D341Med (cell line): ENCODE results near the gene FIGN.

Experiments used
- DNase-seq: peaks from one replicate; pipeline ENCODE4 v3.0.0; 2012; ENCODE audit warnings: low spot score

Gene FIGN

DNA sequence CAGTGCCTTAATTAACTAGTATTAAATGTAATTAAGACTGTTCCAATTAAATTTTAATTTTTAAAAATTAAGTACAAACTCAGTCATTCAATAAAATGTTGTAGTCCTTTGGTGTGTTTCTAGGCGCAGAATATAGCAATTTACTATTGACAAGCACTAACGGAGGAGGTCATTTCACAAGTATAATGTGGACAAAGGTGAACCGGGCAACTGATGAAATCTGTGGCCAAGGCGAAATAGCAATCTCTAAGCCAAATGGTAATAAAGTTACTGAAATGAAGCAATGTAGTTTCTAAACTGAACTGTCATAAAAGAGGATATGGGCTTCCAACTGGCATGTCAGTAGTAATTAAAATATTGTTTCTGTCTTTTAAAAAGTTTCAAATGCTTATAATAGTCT is 27.5 kb downstream of the FIGN start:
- no peak for DNase-seq

DNA sequence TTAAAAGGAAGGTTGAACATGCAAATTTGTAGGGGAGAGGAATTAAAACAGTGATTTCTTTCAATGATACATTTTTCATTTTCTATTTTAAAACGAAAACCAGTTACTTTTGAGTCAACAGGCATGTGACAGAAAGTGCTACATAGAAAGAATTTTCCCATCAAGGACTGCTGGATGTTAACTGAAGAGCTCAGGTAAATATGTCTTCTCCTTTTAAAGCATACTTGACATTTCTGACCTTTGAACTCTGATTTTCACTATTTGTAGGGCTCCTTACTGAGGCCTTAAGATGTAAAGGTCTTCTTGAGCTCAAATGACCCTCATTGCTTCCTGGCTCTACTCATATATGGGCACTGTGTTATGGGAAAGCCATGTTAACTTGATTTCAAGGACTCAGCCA is 32.4 kb downstream of the FIGN start:
- no peak for DNase-seq

DNA sequence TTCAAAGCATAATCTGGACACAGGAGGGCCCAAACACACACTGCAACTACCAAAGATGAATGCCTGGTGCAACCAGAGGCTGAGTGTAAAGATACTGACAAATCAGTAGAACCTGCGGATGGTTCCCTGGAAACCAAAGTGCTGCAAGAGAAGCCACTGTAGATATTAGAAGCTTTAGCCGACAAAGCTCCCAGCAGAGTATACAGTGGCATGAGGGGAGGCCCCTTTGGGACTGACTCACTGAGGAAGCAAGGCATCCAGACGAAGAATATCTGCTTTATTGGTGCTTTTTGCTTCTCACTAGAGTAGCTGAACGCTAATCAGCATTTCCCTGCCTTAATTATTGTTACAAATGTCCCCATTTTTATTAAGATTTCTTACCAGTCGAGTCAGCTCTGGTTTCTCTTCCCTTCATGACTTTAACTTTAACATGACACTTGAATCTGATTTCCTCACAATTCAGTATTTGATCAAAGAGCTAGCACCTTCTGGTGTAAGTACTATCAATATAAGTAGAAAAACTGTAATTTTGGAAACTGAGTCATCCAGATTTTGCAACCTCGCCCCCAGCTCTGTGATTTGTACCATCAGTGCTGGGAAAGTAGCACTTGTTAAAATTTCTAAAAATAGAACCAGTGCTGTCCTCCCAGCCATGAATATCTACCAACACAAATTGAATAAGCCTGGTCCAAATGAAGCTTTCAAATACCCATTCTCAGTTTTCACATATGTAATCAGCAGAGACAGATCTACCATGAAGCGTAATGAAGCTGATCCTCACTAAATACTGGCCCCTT is 34.2 kb downstream of the FIGN start:
- DNase-seq, result no peak

GRCh38 chr2:163698857-163699256 is 37.0 kb downstream of the FIGN start:
- no peak for DNase-seq

DNA sequence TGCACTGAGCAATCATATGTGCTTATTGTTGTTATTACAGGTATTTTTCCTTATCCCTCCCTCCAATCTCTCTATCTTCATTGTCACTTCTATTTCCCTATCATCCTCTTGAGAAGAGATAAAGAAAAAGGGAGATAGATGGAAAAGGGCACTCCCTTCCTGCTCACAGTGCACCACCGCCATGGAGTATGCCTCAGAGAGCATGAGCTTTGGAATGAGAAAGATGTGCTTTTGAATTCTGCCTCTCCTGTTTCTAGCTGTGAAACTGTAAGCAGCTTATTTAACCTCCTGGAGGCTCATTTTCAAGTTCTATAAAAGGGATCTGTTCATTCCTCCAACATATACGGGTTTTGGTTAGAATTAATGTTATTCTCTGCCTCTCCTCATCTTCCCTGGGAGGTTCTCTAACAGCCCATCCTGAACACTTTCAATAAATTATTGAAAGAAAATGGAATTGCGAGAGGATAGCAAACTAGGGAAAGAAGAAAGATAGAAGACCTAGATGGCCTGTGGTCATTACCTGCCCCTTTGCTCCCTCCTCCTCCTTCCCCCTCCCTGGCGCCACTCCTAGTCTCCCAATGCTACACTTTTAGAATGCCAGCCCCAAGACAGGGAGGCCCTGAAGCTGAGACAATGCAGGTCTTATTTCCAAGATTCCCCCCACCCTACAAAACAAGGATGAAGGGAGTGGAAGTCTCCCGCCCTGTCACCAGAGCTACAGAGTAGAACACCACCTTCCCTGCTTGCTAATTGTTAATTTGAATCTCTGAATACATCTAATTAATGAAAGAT is 37.8 kb downstream of the FIGN start:
- no peak for DNase-seq

- no peak for DNase-seq
Observed at GRCh38 chr2:163697429-163697828, 38.4 kb downstream of the FIGN start.

DNA sequence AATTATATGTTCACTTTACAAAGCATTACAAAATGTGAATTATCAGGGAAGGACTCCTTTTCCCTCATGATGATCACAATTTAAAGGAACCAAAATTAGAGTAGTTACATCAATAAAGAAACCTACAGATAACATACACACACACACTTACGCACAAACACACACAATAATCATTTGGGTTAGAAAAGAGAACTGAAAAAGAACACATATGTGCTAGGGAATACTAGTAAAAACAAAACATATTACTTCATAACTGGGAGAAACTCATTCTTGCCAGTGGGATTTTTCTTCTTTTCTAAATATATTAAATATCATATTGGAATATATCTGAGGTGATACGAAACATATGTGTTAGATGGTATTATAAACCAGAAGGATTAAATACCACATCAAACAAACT is 42.3 kb downstream of the FIGN start:
- no peak for DNase-seq

GRCh38 chr2:163692611-163693482 is 43.0 kb downstream of the FIGN start:
- no peak for DNase-seq

DNA sequence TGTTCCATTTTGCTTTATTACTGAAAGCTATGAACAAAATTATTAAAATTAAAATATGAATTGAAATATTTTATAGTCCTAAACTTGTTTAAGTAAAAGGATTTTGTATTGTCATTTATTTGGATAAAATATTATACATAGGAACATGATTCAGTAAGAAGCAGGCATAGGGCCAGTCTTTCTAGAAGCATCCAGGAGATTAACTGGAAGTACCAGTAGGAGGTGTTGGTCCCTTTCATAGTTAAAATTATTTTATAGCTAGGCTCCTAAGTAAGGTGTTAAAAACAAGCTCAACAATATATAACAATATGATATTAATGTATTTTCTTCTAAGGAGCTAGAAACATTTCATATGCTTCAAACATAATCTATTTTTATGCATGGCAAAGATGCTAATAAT is 43.7 kb downstream of the FIGN start:
- no peak for DNase-seq

DNA sequence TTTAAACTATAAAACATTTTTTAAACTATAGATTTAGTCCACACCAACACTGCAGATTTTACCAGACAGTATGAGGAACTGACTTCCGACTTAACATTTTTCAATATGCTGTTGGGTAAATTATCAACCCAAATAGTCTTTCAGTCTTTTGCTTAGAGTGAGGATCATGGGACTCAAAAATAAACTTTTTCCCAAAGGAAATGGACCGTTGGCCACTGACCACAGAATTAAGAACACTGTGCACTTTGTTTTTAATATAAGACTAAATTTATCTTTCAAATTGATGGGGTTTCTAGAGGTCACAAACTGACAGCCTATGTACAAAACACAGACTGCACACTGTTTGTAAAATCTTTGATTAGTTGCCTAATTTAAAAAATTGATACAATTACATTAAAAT is 44.9 kb downstream of the FIGN start:
- no peak for DNase-seq

DNA sequence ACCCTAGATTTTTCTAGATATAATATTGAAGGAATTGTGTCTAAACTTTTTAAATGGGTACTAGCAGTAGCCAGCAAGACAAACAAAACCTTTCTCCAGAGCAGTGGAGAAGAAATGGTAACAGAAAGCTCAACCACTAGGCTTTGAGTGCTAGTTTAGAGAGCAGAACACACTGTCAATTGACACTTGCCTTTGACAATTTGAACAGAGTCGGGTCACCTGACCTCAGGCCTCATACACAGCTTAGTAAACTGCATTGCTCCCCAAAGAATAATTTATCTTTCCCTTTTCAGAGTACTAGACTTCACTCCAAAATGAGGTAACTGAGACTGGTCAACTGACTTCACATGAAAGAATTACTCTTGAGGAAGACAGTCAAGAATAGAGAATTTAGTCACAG is 48.6 kb downstream of the FIGN start:
- no peak for DNase-seq

DNA sequence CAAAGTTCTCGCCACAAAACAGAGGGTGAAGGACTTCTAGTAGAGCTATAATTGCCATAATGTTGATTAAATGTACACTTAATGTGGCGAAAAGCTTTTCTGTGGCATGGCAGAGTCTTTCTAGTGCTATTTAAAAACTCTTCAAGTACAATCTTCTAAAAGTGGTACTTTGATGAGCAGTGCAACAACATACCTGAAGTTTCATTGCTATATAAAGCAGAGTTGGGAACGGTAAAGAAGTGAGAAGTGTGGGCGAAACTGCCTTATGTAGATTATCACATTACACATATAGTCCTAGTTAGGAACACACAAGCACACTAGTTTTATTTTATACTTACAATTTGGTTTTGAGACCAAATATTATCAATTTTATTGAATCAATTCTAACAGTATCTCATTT is 49.5 kb downstream of the FIGN start:
- no peak for DNase-seq

DNA sequence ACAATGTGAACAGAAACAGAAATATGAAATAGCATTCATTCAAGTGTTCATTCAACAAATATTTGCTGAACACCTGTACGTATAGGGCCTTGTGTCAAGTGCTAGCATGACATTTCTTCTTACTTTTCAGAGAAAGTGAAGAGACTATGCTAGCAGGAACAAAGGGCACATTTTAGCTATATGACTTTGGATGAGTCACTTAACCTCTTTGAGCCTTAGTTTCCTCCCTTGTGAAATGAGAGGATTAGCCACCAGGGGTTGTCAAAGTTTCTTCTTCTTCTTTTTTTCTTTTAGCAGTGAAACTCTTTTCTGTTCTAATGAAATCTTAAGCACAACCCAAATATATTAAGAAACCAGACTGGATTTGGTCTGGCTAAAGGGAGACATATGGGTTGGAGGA is 53.1 kb downstream of the FIGN start:
- no peak for DNase-seq

DNA sequence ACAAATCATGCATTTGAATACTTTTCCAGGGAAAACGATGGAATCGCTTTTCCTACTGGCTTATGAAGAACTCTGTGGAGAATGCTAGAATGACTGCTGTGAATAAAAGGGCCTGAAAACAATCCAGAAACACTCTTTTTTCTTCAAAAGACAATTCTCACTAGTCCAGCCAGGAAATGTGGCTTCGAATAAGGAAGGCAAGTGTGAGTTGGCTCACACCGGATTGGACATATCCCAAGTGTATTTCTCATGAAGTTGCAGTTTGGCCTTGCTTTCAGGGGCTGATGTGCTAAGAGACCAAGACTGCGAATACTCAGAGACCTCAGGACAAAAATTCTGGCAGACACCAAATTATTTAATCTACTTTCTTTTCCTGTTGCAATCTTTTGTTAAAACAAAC is 54.1 kb downstream of the FIGN start:
- DNase-seq, result no peak

DNA sequence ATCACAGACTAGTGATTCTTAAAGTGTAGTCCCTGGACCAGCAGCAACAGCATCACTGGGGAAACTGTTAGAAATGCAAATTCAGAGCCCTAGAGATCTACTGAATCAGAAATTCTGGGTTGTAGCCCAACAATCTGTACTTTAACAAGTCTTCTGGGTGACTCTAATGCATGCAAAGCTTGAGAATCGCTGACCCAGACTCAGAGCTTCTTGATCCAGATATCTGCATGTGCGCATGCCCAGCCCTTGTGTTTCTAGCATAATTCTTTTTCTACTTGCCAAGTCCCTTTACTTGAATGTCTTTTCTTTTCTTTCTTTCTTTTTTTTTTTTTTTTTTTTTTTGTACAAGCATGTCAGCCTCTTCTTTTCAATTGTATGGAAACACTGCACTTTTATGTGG is 60.4 kb downstream of the FIGN start:
- no peak for DNase-seq

GRCh38 chr2:163673522-163673921 is 62.3 kb downstream of the FIGN start:
- no peak for DNase-seq

DNA sequence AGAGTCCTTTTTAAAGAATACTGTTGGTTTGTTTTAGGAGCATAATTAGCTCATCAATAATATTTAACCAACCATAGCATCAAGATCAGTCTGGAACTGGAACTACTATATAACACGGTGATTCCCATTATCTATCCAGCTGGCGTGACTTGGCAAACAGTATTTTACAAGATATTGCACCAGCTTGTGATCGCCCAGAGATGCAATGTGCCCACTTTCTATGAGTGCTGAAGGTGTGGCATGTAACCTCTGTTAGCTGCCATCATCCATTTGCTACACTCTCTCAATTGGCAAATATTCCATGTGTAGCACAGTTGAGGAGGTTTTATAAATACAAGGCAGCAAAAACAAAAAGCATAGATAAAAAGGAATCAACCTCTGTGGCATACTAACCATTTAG is 64.9 kb downstream of the FIGN start:
- DNase-seq, result no peak

- no peak for DNase-seq
Observed at GRCh38 chr2:163669506-163669905, 66.3 kb downstream of the FIGN start.

DNA sequence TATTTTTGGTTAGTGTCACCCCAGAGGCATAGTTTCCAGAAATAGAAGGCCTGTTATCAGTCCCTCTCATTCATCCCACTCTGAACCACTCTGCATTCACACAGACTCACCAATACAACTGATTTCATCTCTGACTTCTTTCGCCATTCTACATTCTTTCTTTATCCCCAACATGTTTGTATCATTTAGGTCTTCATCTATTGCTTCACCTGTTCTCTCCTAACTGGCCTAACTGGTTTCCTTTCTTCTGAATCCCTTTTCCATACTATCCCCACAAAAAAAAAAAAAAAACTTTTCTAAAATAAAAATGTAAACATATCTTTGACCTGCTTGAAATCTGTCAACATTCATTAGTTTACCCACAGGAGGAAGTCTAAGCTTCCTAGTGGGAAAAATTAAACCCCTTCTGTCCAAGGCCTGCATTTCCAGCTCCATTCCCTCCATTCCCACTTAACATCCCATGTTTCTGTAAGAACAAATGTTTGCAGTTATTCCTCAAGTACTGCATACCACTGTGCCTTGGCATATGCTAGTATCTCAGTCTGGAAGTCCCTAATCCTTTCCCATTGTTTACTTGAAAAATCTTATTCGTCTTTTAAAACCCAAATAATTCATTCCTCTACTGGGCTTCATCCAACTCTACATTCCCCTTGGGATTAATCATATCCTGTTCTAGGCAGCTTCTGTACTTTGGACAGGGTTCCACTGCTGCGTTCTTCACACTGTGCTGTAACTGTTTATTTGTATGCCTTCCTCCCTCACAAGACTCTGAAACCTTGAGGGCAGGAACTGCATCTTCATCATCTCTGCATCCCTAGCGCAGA is 68.5 kb downstream of the FIGN start:
- no peak for DNase-seq

DNA sequence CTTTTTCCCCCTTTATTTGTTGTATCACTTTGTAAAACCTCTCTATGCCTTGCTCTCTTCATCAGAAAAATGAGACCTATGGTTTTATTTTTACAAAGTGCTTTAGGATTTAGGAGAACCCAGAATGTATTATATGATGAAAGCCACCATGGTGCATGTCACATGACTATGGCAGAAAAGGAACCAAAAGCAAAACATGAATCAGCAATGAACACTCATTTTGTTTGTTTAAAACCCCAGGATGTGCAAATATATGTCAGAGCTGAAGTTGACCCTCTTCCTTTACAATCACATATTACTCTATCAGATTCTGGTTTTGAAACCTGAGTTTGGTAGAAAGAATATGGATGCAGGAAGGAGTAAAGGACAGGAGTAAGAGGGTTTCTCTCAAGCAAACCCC is 70.0 kb downstream of the FIGN start:
- no peak for DNase-seq

GRCh38 chr2:163665051-163665450 is 70.8 kb downstream of the FIGN start:
- DNase-seq, result no peak

- no peak for DNase-seq
Observed at GRCh38 chr2:163664610-163665009, 71.2 kb downstream of the FIGN start.
